Inferior parietal cortex (tissue), 1 donor: ENCODE measurements around the gene BIRC6.
"Not testable (repeated sequence)": the region's sequence is repeated elsewhere in the genome, so short reads cannot be mapped to it uniquely, and the experiment has no call there.

Source experiments
- DNase-seq: peaks from one replicate; pipeline ENCODE4 v3.0.0-alpha.2; 2016; ENCODE audit errors: extremely low spot score

BIRC6 gene

DNA sequence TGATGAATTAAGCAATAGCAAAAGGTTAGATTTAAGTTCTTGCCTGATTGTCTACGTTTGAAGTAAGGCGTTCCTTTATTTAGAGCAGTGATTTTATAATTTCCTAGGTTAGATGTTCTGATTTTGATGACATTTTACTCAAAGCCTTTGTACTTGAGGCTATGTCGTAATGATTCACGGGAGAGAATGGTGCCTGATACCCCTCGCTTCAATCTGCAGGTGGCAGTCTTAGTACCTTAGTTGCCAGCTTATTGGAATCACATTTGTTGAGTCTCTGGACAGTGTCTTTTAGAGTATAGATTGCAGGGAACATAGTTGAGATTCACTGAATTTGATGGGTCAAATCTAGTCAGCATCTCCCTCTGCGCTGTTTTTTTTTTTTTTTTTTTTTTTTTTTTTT lies 89.5 kb downstream of the BIRC6 start:
- DNase-seq, result no peak

DNA sequence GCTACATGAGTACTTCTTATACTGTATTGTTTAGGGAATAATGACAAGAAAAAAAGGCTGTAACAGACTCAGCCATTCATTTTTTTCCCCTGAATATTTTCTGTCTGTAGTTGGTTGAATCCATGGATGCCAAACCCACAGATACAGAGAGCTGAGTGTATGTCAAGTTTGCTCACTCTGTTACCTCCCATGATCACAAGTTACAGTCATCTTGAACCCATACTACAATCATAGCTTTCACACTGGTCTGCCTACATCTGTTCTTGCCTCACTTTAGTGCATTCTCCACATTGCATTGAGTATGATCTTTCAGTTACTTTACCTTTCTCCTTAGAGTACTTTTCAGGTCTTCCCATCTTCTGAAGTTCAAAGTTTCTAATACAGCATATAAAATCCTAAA lies 94.0 kb downstream of the BIRC6 start:
- no peak for DNase-seq

DNA sequence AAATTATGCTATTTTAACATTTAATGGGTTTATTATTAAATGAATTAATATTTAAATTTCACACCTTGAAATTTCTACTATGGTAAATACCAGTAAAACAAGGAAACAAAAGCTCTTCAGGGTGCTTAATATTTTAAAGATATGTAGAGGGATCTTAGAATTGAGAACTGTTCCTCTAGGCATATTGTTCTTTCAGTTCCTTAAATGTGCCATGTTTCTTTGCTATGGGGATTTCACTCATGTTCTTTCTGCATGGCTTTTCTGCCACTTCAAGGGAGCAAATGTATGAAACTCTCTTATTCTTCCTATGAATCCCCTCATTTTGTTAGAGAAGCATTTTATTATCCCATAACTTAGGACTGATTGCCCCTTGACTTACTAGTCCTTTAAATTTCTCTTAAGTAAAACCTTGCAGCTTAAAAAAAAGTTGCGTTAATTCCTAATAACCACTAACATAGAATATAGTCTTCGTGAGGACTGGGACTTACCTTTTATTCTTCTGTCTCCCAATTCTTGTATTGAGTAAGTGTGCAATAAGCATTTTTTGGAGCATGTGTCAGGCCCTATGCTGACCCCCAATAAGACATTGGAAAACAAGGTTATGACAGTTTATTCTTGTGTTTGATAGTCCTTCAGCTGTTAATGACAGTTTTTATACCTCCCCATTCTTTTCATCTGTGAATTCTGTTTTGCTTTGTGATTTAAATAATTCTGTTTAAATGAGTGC lies 95.7 kb downstream of the BIRC6 start:
- no peak for DNase-seq

DNA sequence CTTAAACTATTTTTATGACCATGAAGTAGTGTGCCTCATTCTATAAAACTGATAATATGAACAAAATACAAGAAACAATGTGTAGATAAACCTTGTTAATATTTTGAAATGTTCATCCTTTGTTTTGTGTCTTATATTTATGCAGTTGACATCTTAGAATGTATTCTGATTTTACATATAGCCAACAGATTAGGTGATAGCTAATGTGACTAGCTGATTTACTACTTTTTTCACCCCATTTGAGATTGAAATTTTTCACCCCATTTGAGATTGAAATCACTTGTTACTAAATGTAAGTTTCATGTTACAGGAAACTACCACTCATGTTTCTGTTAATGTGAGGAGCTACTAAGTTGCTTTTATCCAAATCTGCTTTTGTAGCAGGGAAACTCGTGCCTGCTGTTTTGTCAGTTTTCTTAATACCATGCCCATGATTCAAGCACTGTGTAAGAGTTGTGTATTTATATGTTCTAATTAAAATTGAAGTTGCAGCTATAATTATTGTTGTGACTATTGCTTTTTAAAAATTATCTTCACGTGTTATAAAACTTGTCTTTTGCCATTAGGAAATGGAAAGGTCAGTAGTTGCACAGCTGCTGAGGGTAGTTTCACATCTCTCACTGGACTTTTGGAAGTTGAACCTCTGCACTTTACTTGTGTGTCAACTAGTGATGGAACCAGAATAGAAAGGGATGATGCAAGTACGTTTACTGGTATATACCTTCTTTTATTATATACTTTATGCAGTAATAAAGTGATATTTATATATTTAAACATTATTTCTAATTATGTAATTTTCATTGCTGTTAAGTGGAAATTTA lies 96.6 kb downstream of the BIRC6 start:
- DNase-seq, result no peak

DNA sequence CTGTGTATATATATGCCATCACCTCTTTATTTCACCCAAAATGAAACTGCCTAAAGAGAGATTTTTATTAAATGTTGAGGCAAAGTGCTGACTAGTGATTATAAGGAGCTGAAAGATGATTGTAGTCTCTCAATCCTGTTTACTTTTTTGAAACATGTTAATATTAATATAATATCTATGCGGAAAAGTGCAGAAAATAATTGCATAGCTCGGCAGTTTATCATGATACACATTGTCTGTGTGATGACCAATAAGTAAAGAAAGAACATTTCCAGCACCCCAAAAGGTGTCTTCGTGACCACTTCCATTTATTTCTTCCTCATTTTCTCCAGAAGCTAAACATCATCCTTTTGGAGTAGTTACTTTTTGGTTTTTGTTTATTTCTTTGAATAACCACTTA lies 99.0 kb downstream of the BIRC6 start:
- DNase-seq, result no peak

DNA sequence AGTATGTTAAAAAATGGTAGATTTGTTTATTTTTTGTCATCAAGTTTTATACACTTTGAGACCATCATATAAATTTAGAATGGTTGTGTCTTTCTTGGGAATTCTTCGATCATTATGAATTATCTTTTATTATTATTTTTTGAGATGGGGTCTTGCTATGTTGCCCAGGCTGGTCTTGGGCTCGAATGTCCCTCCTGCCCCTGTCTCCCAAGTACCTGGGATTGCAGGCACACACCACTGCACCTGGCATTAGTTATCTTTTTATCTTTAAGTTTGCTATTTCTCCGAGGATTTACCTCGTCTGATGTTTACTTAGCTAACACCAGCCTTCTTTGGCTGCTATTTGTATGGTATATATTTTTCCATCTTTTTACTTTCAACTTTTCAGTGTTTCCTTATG lies 100.0 kb downstream of the BIRC6 start:
- DNase-seq, result no peak

DNA sequence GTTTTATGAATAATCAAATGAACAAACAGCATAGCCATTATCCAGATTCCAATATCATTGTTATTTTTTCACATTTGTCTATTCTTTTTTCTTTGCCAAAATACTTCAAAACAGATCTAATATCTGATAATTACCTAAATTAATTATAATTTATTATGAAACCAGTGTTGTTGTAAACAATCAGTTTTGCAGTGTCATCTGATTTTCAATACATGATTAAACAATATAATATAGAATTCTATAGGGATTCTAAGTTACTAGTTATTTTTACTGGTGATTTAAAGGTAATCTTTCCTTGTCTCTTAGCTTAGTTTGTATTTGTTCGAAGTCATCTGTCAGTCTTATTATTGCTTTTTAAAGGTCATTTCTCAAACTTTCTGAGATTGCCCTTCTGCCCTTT lies 101.0 kb downstream of the BIRC6 start:
- DNase-seq, result no peak

DNA sequence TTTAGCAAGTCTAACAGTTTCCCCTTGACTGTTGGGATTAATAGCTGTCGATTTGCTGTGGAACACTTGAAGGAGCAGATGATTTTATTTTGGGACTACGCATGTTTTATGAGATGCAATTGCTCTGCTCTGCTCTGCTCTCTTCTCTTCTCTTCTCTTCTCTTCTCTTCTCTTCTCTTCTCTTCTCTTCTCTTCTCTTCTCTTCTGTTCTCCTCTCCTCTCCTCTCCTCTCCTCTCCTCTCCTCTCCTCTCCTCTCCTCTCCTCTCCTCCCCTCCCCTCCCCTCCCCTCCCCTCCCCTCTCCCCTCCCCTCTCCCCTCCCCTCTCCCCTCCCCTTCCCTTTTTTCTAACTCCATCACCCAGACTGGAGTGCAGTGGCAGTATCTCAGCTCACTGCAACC lies 104.0 kb downstream of the BIRC6 start:
- not testable (repeated sequence) for DNase-seq

DNA sequence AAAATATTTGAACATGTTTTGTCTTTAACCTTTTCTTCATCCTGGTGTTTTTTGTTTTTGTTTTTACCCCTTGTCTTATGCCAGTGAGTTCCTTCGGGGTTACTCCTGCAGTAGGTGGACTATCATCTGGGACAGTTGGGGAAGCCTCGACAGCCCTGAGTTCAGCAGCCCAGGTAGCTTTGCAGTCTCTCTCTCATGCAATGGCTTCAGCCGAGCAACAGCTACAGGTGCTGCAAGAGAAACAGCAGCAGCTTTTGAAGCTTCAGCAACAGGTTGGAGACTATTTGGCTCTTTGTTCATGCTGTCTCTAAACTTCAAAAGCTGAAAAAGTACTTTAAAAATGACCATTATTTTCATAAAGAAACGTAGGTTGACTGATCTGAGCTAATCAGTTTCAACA lies 106.3 kb downstream of the BIRC6 start:
- no peak for DNase-seq

DNA sequence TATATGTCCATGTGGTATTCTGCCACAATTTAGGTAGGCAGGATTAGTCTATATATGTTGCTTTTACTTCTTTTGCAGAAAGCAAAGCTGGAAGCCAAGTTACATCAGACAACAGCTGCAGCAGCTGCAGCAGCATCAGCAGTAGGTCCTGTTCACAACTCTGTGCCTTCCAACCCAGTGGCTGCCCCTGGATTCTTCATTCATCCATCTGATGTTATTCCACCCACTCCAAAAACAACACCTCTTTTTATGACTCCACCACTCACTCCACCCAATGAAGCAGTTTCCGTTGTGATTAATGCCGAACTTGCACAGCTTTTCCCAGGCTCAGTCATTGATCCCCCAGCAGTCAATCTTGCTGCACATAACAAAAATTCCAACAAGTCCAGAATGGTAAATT lies 107.6 kb downstream of the BIRC6 start:
- DNase-seq, result no peak

DNA sequence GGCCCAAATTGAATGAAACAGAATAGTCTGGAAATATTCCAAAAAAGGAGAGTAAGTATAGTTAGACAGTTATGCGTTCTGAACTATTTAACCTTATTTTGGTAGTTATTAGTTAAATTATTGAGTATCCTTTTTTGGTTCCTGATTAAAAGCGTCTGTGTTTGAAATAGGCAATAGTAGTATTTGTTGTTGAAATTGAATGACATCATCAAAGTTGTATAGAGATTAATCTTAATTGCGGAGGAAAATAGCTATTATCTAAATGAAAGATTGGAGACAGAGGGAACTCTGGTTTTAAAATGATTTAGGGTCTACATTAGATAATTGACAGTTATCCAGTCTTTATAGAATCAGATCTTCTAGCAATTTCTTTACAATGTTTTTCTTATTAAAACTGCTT lies 115.8 kb downstream of the BIRC6 start:
- DNase-seq, result no peak

DNA sequence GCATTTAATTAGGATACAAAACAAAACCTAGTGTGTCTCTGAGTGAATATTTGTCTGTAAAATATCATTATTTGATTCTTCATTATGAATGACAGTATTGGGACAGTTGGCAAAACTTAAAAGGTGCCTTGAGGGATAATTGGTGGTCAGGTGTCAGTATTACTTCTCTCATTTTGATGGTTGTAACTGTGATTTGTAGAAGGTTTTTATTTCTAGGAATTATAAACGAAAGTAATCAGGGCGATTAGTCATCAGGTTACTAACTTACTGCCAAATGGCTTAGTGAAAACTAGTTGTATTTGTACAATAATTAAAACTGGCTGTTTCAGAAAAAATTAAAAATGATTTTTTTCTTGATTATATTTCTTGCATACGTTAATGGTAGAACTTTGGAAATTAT lies 117.6 kb downstream of the BIRC6 start:
- DNase-seq, result no peak

DNA sequence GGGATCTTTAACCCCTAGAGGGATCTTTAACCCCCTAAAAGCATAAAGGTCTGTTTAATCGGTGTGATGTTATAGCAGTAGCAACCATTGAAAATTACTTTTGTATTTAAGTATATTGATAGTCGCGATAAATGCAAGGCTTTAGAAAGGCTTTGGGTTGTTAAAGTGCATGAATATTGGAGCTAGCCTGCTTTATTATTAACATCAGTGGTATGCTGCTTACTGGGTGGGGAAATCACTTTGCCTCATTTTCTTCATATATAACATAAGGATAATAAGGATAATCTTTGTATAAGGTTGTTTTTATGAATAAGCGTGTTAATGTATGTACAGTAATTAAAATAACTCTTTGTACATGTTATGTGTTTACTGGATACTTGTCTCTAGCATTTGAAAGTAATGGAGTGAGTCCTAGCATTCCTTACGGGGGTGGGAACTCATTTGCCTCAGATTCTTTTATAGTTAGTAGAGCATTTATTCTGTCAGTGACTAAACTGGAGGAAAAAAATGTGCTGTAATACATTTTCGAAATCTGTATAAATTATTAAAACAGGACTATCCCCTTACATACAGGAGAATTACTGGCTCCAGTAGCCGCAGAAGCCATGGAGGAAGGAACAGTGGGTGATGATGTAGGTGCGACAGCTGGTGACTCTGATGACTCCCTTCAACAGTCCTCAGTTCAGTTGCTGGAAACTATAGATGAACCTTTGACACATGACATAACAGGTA lies 122.2 kb downstream of the BIRC6 start:
- no peak for DNase-seq

DNA sequence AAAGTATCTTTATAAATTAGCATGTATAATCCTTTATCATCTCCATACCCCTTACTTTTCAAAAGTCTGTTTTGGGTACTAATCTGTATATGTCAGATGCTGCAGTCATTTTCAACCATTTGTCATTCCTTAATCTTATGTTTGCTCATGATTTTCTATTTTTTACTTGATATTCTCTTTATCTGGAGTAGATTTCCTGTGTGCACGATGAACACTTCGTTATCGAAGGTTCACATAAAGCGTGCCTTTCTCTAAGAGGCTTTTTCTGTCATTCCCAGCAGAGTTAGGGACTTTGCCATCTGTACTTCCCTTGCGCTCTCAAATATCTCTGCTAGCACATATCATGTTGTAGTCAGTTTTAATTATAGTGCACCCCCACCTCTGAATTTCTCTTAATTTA lies 123.2 kb downstream of the BIRC6 start:
- DNase-seq, result no peak

DNA sequence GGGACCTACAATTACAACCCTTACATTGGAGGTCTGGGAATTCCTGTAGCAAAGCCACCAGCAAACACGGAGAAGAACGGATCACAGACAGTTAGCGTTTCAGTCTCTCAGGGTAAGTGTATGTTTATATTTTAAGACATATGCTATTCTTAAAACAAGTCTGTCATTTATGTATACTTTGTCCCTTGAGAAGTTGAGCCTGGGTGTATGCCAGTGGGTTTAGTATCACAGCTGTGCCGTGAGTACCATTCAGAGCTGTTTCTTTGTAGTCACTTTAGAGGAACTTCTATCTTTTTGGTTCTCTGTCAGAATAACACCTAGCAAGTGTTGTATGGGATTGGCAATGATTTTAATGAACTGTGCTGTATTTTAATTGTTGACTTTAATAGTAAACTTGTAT lies 125.6 kb downstream of the BIRC6 start:
- DNase-seq, result peak; percentile 22

DNA sequence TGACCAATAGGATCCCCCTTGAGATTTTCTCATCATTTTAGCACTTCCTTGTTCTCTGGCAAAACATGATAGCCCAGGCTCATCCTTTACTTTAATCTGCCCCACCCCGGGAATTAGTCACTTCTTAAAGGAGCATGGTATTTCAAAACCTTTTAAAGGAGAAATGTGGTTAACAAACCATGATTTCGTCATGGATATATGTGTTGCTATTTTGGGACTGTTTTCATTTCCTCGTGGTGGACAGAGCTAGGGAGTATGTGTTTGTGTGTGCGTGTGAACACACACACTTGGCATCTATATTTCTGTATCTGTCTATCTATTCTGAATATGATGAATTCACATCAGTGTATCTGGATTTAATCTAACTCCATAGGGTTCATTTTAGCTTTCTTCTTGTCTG lies 128.1 kb downstream of the BIRC6 start:
- no peak for DNase-seq

DNA sequence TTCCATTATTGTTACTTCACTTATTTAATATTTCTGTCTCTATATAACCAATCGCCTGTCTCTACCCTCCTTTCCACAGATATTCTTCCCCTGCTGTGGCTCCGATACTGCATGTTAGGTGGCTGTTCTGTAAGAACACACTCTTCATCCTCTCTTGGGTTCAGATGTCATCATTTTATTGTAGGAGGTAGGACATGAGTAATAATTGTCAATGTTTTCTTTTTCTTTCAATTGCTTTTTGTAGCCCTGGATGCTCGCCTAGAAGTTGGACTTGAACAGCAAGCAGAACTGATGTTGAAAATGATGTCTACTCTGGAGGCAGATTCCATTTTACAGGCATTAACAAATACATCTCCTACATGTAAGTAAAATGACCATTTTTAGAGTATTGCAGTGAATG lies 128.6 kb downstream of the BIRC6 start:
- DNase-seq, result no peak

DNA sequence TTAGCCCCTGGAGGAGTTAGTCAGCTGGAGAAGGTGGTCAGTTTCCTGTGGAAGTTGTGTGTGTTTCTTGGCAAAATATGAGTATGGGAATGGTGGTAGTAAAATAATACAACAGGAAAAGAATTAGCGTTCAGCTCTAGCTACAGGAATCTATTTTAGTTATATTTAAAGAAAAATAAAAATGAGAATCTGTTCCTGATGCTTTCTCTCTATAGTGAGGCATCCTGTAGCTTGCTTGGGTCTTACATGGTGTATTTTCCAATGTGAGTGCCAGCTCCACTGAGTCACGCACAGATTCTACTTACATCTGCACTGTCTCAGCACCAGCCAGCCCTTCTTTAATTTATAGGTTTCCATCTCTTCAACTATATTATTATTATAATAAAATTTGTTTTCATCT lies 132.2 kb downstream of the BIRC6 start:
- no peak for DNase-seq

DNA sequence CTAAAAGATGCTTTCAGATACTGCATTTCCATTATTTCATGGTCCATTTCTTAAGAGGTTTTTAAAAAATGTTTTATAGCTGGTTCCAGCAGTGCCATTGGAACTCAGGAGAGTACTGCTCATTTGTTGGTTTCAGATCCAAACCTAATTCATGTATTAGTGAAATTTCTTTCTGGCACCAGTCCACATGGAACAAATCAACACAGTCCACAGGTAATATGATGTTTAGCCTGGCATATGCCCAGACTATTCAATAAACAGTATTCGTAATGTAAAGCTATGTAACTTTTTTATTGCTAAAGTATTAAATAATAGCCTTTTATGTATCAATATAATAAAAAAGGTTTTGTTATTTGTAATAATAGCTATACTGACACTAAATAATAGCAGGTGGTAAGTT lies 134.5 kb downstream of the BIRC6 start:
- no peak for DNase-seq

DNA sequence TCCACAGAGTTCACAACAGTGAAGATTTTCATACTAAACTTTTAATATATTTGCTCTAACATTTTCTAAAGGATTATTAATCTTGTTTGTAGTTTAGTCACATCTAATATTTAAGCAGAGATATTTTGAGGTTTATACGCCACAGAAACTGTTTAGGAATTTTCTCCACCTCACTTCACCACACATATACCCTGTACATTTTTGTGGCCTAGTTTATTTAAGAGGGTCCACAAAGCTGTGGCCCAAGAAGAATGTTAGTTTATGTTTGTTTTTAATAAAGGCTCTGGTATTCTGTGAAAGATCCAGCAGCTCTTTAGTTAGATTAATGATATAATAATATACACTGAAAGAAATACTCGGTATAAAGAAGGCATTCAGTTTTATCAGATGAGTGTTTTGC lies 138.3 kb downstream of the BIRC6 start:
- DNase-seq, result no peak

DNA sequence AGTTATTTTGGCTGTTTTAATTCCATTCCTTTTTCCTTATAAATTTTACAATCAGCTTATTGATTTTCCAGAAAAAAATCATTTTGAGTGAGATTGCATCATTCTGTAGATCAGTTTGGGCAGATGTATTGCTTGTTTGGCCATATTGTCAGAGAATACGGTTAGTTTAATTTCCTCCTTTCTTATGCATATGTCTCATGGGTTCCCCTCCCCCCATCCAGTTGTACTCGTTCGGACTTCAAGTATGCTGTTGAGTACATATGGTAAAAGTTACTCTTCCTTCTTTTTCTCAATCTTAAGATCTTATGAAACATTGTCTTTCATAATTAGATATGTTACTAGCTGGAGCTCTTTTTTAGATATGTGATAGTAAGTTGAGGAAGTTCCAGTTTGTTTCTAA lies 139.8 kb downstream of the BIRC6 start:
- no peak for DNase-seq

DNA sequence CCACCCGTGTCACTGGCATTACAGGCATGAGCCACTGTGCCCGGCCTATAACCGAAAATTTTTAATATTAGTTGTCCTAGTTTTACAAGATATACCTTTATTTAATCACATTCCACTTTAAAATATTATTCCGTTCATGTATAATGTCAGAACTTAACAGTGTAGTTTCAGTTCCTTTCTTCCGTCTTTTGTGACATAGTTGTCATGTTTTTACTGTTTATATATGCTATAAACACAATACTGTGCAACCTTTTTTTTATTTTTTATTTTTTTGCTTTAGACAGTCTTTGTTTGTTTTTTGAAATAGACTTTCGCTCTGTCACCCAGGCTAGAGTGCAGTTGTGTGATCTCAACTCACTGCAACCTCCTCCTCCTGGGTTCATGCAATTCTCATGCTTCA lies 141.5 kb downstream of the BIRC6 start:
- no peak for DNase-seq

DNA sequence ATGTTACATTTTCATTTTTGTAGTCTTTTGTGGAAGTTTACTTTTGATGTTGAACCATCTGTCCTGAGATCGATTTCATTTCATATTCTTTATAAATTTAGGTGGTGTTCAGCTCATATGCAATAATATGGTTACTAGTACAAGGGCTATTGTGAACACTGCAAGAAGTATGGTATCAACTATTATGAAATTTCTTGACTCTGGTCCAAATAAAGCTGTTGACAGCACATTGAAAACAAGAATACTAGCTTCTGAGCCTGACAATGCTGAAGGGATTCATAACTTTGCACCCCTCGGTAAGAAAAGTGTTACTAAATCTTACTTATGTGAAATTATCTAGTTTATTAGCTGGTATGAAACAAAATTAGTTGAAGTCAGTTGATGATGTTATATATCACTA lies 146.1 kb downstream of the BIRC6 start:
- DNase-seq, result no peak
